ENCODE measurements around the gene INPP5D.

DNA sequence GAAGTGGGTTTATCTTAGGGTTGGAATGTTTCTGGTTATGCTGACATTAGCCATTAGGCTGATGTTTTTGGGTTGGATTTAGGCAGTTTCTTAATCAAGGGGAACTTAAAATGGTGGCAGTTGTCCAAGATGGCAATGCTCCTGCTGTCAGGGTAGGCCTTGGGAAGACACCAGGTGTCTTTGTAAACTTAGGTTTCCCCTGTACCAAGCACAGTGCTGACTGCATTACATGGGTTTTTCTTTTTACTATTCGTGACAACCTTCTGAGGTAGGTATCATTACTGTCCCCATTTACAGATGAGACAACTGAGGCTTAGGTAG, 190.8 kb downstream of the INPP5D start:
- TF ChIP-seq, protein P1, sequence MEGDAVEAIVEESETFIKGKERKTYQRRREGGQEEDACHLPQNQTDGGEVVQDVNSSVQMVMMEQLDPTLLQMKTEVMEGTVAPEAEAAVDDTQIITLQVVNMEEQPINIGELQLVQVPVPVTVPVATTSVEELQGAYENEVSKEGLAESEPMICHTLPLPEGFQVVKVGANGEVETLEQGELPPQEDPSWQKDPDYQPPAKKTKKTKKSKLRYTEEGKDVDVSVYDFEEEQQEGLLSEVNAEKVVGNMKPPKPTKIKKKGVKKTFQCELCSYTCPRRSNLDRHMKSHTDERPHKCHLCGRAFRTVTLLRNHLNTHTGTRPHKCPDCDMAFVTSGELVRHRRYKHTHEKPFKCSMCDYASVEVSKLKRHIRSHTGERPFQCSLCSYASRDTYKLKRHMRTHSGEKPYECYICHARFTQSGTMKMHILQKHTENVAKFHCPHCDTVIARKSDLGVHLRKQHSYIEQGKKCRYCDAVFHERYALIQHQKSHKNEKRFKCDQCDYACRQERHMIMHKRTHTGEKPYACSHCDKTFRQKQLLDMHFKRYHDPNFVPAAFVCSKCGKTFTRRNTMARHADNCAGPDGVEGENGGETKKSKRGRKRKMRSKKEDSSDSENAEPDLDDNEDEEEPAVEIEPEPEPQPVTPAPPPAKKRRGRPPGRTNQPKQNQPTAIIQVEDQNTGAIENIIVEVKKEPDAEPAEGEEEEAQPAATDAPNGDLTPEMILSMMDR (IDR thresholded peaks at IDR 0.05) = no peak
- TF ChIP-seq POLR2A (IDR thresholded peaks at IDR 0.05) = no peak
- TF ChIP-seq POLR2AphosphoS5 (IDR thresholded peaks at IDR 0.05) = no peak
